ENCODE data around the gene DDAH1.
"Not testable (repeated sequence)": the region's sequence is repeated elsewhere in the genome, so short reads cannot be mapped to it uniquely, and the experiment has no call there.

Gene DDAH1

GRCh38 chr1:85359874-85360721, 104.9 kb downstream of the DDAH1 start:
- DNase-seq (ENCODE audit: low read depth), result no peak

GRCh38 chr1:85358702-85359438, 106.1 kb downstream of the DDAH1 start:
- DNase-seq (ENCODE audit: low read depth), result no peak

GRCh38 chr1:85357817-85358216, 107.1 kb downstream of the DDAH1 start:
- DNase-seq (ENCODE audit: low read depth), result no peak

DNA sequence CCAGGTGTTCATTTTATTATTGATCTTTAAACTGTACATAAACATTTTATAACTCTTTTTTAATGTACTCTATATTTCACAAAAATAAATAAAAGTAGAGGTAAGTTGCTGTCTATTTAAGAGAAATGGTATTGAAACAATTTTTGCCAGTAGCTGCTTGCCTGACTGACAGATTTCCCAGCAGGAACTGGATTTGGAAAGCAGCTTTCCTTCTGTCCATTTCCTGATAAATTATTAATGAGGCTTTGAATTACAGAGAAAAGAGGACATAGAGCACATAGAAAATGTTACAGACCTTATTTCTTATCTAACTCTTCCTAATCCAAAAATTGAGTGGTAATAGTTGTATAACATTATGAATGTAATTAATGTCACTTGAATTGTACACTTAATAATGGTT, 108.8 kb downstream of the DDAH1 start:
- DNase-seq (ENCODE audit: low read depth), result no peak

DNA sequence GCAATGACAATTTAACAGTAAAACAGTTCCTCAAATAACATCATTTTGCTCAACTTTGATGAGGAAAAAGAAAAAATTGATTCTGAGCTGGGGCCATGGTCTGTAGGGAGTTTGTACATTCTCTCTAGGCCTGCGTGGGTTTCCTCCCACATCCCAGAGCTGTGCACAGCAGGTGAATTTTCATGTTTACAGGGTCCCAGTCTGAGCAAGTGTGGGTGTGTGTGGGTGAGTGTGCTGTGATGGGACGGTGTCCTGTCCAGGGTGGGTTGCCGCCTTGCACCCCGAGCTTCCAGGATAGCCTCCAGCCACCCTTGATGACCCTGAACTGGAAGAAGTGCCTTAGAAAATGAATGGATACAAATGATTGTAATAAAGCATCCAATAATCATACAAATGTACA, 112.9 kb downstream of the DDAH1 start:
- no peak for DNase-seq (ENCODE audit: low read depth)

GRCh38 chr1:85351202-85351828, 113.6 kb downstream of the DDAH1 start:
- no peak for DNase-seq (ENCODE audit: low read depth)

DNA sequence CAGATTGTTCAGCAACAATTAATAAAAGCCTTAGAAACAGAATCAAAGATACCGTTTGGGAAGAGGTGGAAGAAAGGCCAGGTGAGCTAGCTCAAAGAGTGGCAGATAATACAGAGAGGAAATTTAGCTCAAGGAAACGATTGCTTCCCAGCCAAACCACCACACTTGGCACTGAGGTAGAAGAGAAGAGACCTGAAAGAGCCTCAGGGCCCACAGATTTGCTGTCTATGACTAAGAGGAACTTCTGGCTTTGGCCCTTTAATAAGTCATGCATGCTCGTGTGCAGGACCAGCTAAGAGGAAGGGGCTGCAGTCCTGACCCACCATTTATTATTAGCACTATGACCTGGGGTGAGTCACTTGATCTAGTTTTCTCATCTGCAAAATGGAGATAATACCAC, 115.7 kb downstream of the DDAH1 start:
- DNase-seq (ENCODE audit: low read depth), result no peak

DNA sequence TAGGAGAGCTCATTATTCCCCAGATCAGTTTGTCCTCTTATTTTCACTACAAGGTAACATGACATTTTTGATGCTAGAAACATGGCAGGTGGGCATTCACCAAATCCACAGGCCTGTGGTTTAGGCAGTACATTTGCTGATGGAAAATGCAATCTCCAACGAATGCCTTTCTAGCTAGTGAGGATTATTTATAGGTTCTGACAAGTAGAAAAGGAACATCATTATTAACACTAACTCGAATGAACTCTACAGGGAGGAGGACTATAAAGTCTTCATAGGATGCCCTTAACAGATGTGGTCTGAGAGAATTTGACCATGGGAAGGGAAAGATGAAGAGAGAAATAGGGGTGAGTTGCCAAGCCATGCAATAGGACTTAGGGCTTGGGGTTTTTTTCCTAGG, 117.1 kb downstream of the DDAH1 start:
- no peak for DNase-seq (ENCODE audit: low read depth)

GRCh38 chr1:85347275-85347674, 117.7 kb downstream of the DDAH1 start:
- not testable (repeated sequence) for DNase-seq (ENCODE audit: low read depth)

DNA sequence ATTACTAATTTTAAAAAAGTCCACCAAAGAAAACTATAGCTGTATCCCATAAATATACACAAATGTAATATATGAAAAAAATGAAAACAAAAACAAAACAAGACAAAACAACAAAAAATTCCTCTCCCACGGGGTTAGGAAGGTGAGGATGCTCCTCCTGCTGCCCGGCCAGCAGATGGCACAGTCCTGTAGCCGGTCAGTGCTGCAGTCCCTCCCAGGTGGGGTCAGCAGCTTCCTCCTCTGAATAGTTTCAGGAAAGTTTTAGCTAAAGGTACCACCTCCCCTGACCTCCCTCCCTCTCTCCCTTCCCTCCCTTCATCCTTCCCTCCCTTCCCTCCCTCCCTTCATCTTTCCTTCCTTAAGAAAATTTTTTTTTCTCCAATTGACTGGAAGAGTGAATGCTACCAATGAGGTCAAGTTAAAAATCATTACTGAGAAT, 120.7 kb downstream of the DDAH1 start:
- DNase-seq (ENCODE audit: low read depth), result no peak

- DNase-seq (ENCODE audit: low read depth), result peak; percentile 62
Observed at GRCh38 chr1:85343612-85344255, 121.2 kb downstream of the DDAH1 start.

DNA sequence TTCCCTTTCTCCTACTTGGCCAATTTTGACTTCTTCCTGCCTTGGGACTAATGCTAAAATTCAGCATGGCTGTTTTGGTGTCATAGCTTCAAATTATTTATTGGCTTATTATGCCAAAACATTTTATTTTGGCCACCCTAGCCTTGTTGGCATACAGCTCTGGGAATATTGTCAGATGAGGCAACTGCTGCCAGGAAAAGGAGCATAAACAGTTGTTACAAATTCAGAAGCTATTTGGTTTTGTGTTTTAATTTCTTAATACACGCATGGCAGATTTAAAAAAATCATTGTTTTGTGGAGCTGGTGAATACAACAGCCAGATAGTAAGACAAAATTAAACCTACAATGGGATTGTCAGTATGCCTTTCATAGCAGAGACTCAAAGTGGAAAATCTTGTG, 121.7 kb downstream of the DDAH1 start:
- no peak for DNase-seq (ENCODE audit: low read depth)

DNA sequence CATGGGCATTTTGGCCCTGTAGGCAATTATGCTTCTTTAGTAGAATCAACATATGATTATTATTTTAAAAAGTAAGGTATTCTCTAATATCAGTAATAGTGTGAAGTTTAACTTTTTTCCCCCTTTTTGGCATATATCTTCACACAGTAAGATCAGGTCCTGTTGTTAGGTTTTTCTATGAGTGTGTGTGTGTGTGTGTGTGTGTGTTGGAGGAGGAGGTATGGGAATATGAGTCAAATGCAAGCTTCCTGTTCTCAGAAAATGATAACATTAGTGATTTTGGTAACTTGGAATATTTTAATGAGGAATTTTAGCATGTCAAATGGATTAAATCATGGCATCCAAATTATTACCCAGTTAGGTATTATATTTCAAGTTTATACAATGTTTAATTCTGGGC, 122.8 kb downstream of the DDAH1 start:
- no peak for DNase-seq (ENCODE audit: low read depth)

GRCh38 chr1:85340427-85340826, 124.5 kb downstream of the DDAH1 start:
- DNase-seq (ENCODE audit: low read depth), result no peak

DNA sequence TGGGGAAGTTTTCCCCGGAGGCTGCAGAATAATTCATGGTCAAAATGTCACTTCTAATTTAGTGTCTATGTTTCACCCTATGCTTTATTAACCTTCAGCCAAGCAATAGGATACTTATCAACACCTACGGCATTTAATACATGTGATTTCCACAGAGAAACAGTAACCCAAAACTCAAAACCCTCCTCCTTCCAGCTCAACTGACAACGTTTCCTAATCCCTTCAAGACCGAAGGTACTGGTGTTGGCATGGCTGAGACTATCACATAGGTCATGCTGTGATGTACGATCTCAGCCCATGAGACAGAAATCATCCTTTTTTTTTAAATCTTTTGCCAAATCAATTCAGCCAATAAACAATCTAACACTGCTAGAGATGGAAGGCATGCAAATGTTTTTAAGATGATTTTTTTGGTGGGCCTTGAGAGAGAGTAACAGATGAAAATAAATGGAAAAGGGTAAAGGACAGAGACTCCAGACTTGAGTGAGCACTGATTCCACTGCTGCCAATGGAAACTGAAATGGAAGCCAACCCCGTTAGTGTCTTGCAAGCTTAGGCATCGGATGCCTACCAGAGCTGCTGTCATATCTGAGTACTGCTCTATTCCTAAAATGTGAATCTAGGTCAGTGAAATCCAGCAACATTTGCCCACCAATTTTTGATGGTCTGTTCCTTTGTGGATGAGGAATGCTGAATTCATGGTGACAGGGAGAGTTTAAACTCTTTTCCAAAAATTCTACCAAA, 125.1 kb downstream of the DDAH1 start:
- DNase-seq (ENCODE audit: low read depth), result no peak

- DNase-seq (ENCODE audit: low read depth), result no peak
Observed at GRCh38 chr1:85339089-85339488, 125.9 kb downstream of the DDAH1 start.

DNA sequence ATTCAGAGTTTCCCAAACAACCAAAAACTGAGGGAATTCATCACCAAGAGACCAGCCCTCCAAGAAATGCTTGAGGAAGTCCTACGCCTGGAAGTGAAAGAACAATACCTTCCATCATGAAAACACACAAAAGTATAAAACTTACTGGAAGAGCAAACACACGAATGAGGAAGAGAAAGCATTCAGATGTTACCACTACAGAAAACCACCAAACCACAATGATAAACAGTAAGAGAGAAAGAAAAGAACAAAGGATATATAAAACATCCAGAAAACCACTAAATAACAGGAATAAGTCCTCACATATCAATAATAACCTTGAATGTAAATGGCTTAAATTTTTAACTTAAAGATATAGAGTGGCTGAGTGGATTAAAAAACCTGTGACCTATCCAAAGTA, 130.0 kb downstream of the DDAH1 start:
- DNase-seq (ENCODE audit: low read depth), result no peak

- no peak for DNase-seq (ENCODE audit: low read depth)
Observed at GRCh38 chr1:85333186-85333585, 131.8 kb downstream of the DDAH1 start.

GRCh38 chr1:85332575-85332974, 132.4 kb downstream of the DDAH1 start:
- no peak for DNase-seq (ENCODE audit: low read depth)

GRCh38 chr1:85330711-85331290, 134.2 kb downstream of the DDAH1 start:
- peak; percentile 98 for DNase-seq (ENCODE audit: low read depth)

DNA sequence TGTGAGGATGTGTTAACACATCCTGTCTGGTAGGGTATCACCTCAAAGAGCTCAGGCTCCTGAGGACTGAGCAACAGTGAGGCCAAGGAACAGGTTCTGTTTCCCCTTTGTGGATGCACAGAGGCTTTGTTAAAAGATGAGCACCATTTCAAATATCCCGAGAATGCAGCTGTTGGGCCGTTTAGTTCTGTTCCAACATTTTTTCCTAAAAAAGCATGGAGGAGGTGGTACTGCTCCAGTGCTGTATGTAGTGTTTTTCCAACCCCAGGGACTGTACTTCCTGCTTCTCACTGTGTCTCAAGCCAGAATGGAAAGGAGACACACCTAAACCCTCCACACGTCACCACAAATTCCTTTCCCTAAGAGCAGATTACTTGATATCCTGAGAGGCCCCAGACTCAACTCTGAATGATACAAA, 134.7 kb downstream of the DDAH1 start:
- DNase-seq (ENCODE audit: low read depth), result peak; percentile 83

All from HS-5 (cell line).